Progenitor cell of endocrine pancreas (in vitro differentiated cells): ENCODE data around the gene RAB7A. TPM values are rescaled to one million over a fixed set of nuclear protein-coding genes. Genes with fewer than 3 reads are reported as not detected.
"Not testable (repeated sequence)": the region's sequence is repeated elsewhere in the genome, so short reads cannot be mapped to it uniquely, and the experiment has no call there.

Source experiments
- DNase-seq: peaks from one replicate; pipeline ENCODE4 v3.0.0; 2021; ENCODE audit warnings: low spot score; ENCODE audit not compliant: unreplicated experiment
- H3K27ac Mint-ChIP-seq: 2 replicates; pipeline ENCODE4 v1.8.0; 2021; ENCODE audit warnings: mild to moderate bottlenecking, moderate library complexity, mixed read lengths
- H3K27me3 Mint-ChIP-seq: 2 replicates; pipeline ENCODE4 v1.8.0; 2021; ENCODE audit warnings: mixed read lengths
- H3K36me3 Mint-ChIP-seq: 2 replicates; pipeline ENCODE4 v1.8.0; 2022; ENCODE audit warnings: mixed read lengths; ENCODE audit not compliant: insufficient read depth
- H3K4me1 Mint-ChIP-seq: 2 replicates; pipeline ENCODE4 v1.8.0; 2021; ENCODE audit warnings: low read depth, mixed read lengths
- H3K4me3 Mint-ChIP-seq: 2 replicates; pipeline ENCODE4 v1.8.0; 2021; ENCODE audit warnings: low read depth, mild to moderate bottlenecking, moderate library complexity, mixed read lengths
- H3K9me3 Mint-ChIP-seq: 2 replicates; pipeline ENCODE4 v1.8.0; 2021; ENCODE audit warnings: low read depth, mixed read lengths
- total RNA-seq: library from RNA; stranded (reverse); gene quantifications from 2 replicates; pipeline ENCODE4 v1.2.1, GENCODE V29; 2021
- TF ChIP-seq, protein P1 (sequence below): fragments of 200-600 bp; sonication (generic); IDR thresholded peaks from one replicate; pipeline ENCODE4 v1.5.0; 2021; ENCODE audit warnings: antibody characterized with exemption, mild to moderate bottlenecking; ENCODE audit not compliant: unreplicated experiment

RAB7A gene
- total RNA-seq, 1 donor from 2014 or later, result 130 TPM

- Mint-ChIP-seq H3K27ac (no peak overlapping the region), H3K4me3 (no peak overlapping the region), H3K36me3 (no peaks in the 10 kb centered on the region), H3K9me3 (no peaks in the 10 kb centered on the region), H3K27me3 (peaks cover 6% of the 10 kb centered on the region), H3K4me1 (peaks cover 4% of the 10 kb centered on the region)
- no peak for DNase-seq
- TF ChIP-seq, protein P1, sequence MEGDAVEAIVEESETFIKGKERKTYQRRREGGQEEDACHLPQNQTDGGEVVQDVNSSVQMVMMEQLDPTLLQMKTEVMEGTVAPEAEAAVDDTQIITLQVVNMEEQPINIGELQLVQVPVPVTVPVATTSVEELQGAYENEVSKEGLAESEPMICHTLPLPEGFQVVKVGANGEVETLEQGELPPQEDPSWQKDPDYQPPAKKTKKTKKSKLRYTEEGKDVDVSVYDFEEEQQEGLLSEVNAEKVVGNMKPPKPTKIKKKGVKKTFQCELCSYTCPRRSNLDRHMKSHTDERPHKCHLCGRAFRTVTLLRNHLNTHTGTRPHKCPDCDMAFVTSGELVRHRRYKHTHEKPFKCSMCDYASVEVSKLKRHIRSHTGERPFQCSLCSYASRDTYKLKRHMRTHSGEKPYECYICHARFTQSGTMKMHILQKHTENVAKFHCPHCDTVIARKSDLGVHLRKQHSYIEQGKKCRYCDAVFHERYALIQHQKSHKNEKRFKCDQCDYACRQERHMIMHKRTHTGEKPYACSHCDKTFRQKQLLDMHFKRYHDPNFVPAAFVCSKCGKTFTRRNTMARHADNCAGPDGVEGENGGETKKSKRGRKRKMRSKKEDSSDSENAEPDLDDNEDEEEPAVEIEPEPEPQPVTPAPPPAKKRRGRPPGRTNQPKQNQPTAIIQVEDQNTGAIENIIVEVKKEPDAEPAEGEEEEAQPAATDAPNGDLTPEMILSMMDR, result no peak
Observed at GRCh38 chr3:128714887-128715491, 11.0 kb upstream of the RAB7A start.

GRCh38 chr3:128718892-128719291, 7.1 kb upstream of the RAB7A start:
- H3K4me1 Mint-ChIP-seq, H3K36me3 Mint-ChIP-seq, DNase-seq, H3K27ac Mint-ChIP-seq, H3K4me3 Mint-ChIP-seq, H3K9me3 Mint-ChIP-seq: not testable (repeated sequence)
- peaks cover 23% of the 10 kb centered on the region for H3K27me3 Mint-ChIP-seq

DNA sequence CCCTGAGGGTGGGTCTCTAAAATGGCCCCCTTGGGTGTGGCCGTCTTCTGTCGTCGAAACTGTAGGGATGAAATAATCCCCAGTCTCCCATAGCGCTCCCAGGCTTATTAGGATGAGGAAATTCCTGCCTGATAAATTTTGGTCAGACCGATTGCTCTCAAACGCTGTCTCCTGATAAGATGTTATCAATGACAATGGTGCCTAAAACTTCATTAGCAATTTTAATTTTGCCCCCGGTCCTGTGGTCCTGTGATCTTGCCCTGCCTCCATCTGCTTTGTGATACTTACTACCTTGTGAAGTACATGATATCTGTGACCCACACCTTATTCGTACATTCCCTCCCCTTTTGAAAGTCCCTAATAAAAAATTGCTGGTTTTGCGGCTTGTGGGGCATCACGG, 5.1 kb upstream of the RAB7A start:
- TF ChIP-seq, protein P1, result no peak
- Mint-ChIP-seq H3K36me3 (no peaks in the 10 kb centered on the region), H3K27ac (no peak overlapping the region), H3K27me3 (peaks cover 23% of the 10 kb centered on the region), H3K4me1 (no peaks in the 10 kb centered on the region), H3K4me3 (no peak overlapping the region), H3K9me3 (no peaks in the 10 kb centered on the region)
- no peak for DNase-seq

DNA sequence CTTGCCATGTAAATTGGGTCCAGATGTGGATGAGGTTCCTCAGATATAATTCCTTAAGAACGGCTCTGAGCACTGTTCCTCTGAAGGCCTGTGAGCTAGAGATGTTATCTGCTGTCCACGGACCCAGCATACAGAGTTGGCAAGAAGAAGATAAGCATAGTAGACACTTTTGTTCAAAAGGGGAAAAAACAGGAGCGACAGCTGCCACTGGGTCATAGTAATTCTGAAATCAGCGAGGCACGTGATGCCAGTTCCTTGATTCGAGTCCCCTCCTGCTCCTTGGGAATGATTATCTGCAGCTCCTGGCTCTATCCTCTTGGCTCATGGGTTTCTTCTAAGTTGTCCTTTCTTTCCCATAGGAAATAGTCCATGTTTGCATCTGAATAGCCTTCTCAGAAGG, 2.5 kb upstream of the RAB7A start:
- no peaks in the 10 kb centered on the region for H3K36me3 Mint-ChIP-seq
- DNase-seq, result no peak
- no peaks in the 10 kb centered on the region for H3K9me3 Mint-ChIP-seq
- no peak overlapping the region for H3K4me3 Mint-ChIP-seq
- no peak overlapping the region for H3K27ac Mint-ChIP-seq
- peaks cover 14% of the 10 kb centered on the region for H3K4me1 Mint-ChIP-seq
- TF ChIP-seq, protein P1, result no peak
- peaks cover 23% of the 10 kb centered on the region for H3K27me3 Mint-ChIP-seq

DNA sequence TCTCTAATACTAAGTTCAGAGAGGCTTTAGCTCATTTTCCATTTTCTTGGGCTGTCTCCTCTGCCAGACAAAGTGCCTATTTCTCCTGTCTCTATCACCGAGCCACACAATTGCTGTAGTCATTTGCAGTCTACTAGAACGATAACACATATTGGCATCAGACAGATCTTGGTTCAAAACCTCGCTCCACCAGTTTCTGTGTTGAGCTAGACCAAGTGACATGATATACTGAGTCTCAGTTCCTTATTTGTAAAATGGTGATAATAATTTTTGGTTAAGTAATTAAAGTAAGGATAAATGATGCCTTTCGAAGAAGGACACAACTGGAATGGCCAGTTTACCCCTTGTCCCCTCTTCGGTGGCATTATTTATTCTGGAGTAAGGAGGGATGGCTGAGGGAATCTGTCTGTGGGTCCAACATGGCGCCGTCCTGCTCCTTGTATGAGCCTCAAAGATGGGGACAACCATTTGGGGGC, 398 bp upstream of the RAB7A start:
- Mint-ChIP-seq H3K27ac (peak overlapping the region; percentile 96), H3K36me3 (no peaks in the 10 kb centered on the region), H3K4me1 (peaks cover 27% of the 10 kb centered on the region), H3K4me3 (peak overlapping the region; percentile 85), H3K27me3 (peaks cover 14% of the 10 kb centered on the region), H3K9me3 (no peaks in the 10 kb centered on the region)
- no peak for DNase-seq
- TF ChIP-seq, protein P1, result no peak

GRCh38 chr3:128727059-128727458, 1.1 kb downstream of the RAB7A start:
- peak overlapping the region; percentile 85 for H3K4me3 Mint-ChIP-seq
- peaks cover 37% of the 10 kb centered on the region for H3K4me1 Mint-ChIP-seq
- no peak for DNase-seq
- H3K27ac Mint-ChIP-seq, result peak overlapping the region; percentile 93
- no peaks in the 10 kb centered on the region for H3K9me3 Mint-ChIP-seq
- TF ChIP-seq, protein P1, result no peak
- no peaks in the 10 kb centered on the region for H3K36me3 Mint-ChIP-seq
- no peaks in the 10 kb centered on the region for H3K27me3 Mint-ChIP-seq
